GM23338 (cell line): ENCODE measurements around the gene TNFRSF4. TPM values are rescaled to one million over a fixed set of nuclear protein-coding genes. Genes with fewer than 3 reads are reported as not detected.

Experiments
- ATAC-seq: fragments of 200-7000 bp; cut with Tn5 transposase; 3 replicates; pipeline ENCODE4 v1.9.1; 2020
- DNase-seq: peaks from one replicate; pipeline ENCODE4 v3.0.0-alpha.2; 2015; ENCODE audit warnings: low spot score
- H2AFZ ChIP-seq: fragments of 200-600 bp; sonication (generic); 2 replicates; pipeline ENCODE4 v1.8.0; 2016; ENCODE audit warnings: antibody characterized with exemption, mild to moderate bottlenecking, moderate library complexity
- H3F3A ChIP-seq: fragments of 200-600 bp; sonication (generic); replicated peaks from 2 replicates; pipeline ENCODE4 v1.8.0; 2017; ENCODE audit warnings: antibody characterized with exemption, mixed run types, low read depth
- H3K27ac ChIP-seq: fragments of 200-600 bp; sonication (generic); 2 replicates; pipeline ENCODE4 v1.6.1; 2016; ENCODE audit warnings: low read depth
- H3K27me3 ChIP-seq: fragments of 200-600 bp; sonication (generic); 2 replicates; pipeline ENCODE4 v1.8.0; 2016; ENCODE audit warnings: mild to moderate bottlenecking, mixed run types, moderate library complexity; ENCODE audit not compliant: insufficient read depth
- H3K36me3 ChIP-seq: fragments of 200-600 bp; sonication (generic); 2 replicates; pipeline ENCODE4 v1.8.0; 2016; ENCODE audit warnings: mild to moderate bottlenecking; ENCODE audit not compliant: insufficient read depth
- H3K4me1 ChIP-seq: fragments of 200-600 bp; sonication (generic); 2 replicates; pipeline ENCODE4 v1.8.0; 2016; ENCODE audit warnings: mild to moderate bottlenecking, moderate library complexity; ENCODE audit not compliant: insufficient read depth
- H3K4me2 ChIP-seq: fragments of 200-600 bp; sonication (generic); 2 replicates; pipeline ENCODE4 v1.7.1; 2017; ENCODE audit warnings: mixed run types
- H3K4me3 ChIP-seq: fragments of 200-600 bp; sonication (generic); 2 replicates; pipeline ENCODE4 v1.6.1; 2016; ENCODE audit warnings: mixed run types
- H3K79me2 ChIP-seq: fragments of 200-600 bp; sonication (generic); replicated peaks from 2 replicates; pipeline ENCODE4 v1.8.0; 2017; ENCODE audit warnings: mild to moderate bottlenecking; ENCODE audit not compliant: insufficient read depth
- H3K9me2 ChIP-seq: fragments of 200-600 bp; sonication (generic); 2 replicates; pipeline ENCODE4 v1.8.0; 2017; ENCODE audit not compliant: insufficient read depth
- H4K20me1 ChIP-seq: fragments of 200-600 bp; sonication (generic); replicated peaks from 2 replicates; pipeline ENCODE4 v1.8.0; 2017; ENCODE audit warnings: mild to moderate bottlenecking; ENCODE audit not compliant: insufficient read depth
- H3K27ac Mint-ChIP-seq: 2 replicates; pipeline ENCODE4 v1.8.0; 2020; ENCODE audit warnings: inconsistent platforms, mild to moderate bottlenecking, moderate library complexity, mixed read lengths
- H3K27me3 Mint-ChIP-seq: 3 replicates; pipeline ENCODE4 v1.8.0; 2022; ENCODE audit warnings: low read depth, mild to moderate bottlenecking, moderate library complexity, mixed read lengths, inconsistent platforms; ENCODE audit not compliant: insufficient read depth, poor library complexity
- H3K36me3 Mint-ChIP-seq: 3 replicates; pipeline ENCODE4 v1.8.0; 2021; ENCODE audit warnings: low read depth, mild to moderate bottlenecking, inconsistent platforms, moderate library complexity, mixed read lengths
- H3K4me1 Mint-ChIP-seq: 3 replicates; pipeline ENCODE4 v1.8.0; 2020; ENCODE audit warnings: mild to moderate bottlenecking, inconsistent platforms, mixed read lengths
- H3K4me3 Mint-ChIP-seq: 3 replicates; pipeline ENCODE4 v1.8.0; 2021; ENCODE audit warnings: moderate library complexity, mild to moderate bottlenecking, inconsistent platforms, mixed read lengths
- H3K9me3 Mint-ChIP-seq: 3 replicates; pipeline ENCODE4 v1.8.0; 2020; ENCODE audit warnings: moderate library complexity, mild to moderate bottlenecking, inconsistent platforms, mixed read lengths
- CREB1 ChIP-seq: fragments of 250-450 bp; sonication (Bioruptor Pico); IDR thresholded peaks from 2 replicates; pipeline ENCODE4 v1.5.0; 2020; ENCODE audit warnings: low read depth, mild to moderate bottlenecking, moderate library complexity
- CTCF ChIP-seq, 2 experiments: fragments of 200-600 bp in 1 of 2; sonication (generic) in 1 of 2; conservative IDR thresholded peaks; 2 replicates each; pipeline versions ENCODE4 v1.5.1 to v1.6.1; 2016 to 2017; ENCODE audit warnings: antibody characterized with exemption in 2 of 2, low read depth in 2 of 2, mild to moderate bottlenecking in 2 of 2, moderate library complexity in 1 of 2
- ETS1 ChIP-seq: IDR thresholded peaks from 2 replicates; pipeline ENCODE4 v1.6.1; 2016; ENCODE audit warnings: antibody characterized with exemption
- EZH2 ChIP-seq: fragments of 200-600 bp; sonication (generic); IDR thresholded peaks from one replicate; pipeline ENCODE4 v1.8.0; 2017; ENCODE audit warnings: antibody characterized with exemption, mild to moderate bottlenecking, low read depth; ENCODE audit not compliant: unreplicated experiment
- EZH2phosphoT487 ChIP-seq: fragments of 200-600 bp; sonication (generic); IDR thresholded peaks from one replicate; pipeline ENCODE4 v1.8.1; 2018; ENCODE audit warnings: antibody characterized with exemption; ENCODE audit not compliant: unreplicated experiment
- JUNB ChIP-seq: IDR thresholded peaks from one replicate; pipeline ENCODE4 v1.6.1; 2016; ENCODE audit warnings: antibody characterized with exemption; ENCODE audit not compliant: unreplicated experiment
- NANOG ChIP-seq: IDR thresholded peaks from 2 replicates; pipeline ENCODE4 v1.6.1; 2016; ENCODE audit warnings: antibody characterized with exemption, borderline replicate concordance
- POLR2AphosphoS5 ChIP-seq: IDR thresholded peaks from 2 replicates; pipeline ENCODE4 v1.6.1; 2016; ENCODE audit warnings: antibody characterized with exemption, low read depth
- STAT1 ChIP-seq: IDR thresholded peaks from one replicate; pipeline ENCODE4 v1.6.1; 2016; ENCODE audit warnings: antibody characterized with exemption; ENCODE audit not compliant: unreplicated experiment
- ZNF114 ChIP-seq: fragments of 250-450 bp; sonication (Bioruptor Pico); IDR thresholded peaks from 2 replicates; pipeline ENCODE4 v1.5.0; 2020; ENCODE audit warnings: mild to moderate bottlenecking, moderate library complexity
- ZNF462 ChIP-seq: fragments of 250-450 bp; sonication (Bioruptor Pico); IDR thresholded peaks from 2 replicates; pipeline ENCODE4 v1.5.0; 2020; ENCODE audit warnings: mild to moderate bottlenecking, moderate library complexity
- polyA plus RNA-seq: library from polyadenylated mRNA; unstranded; fragments of >200 nt; fragmentation: Nextera tagmentation; extraction: Ambion mirVana; gene quantifications from 2 replicates; pipeline ENCODE4 v1.2.1, GENCODE V29; 2016
- total RNA-seq: library from RNA; depleted of rRNA; stranded (reverse); fragments of >200 nt; shearing (Covaris generic); gene quantifications from 2 replicates; pipeline ENCODE4 v1.2.3, GENCODE V29; 2014

The TNFRSF4 gene
- total and polyA plus RNA-seq, 2 experiments from 2014 or later: not detected

GRCh38 chr1:1232796-1233566 is 19.0 kb upstream of the TNFRSF4 start:
- H2AFZ ChIP-seq: no peak overlapping the region
- Mint-ChIP-seq H3K27me3 (peaks cover 13% of the 10 kb centered on the region), H3K4me3 (peak overlapping the region; percentile 59), H3K9me3 (peaks cover 10% of the 10 kb centered on the region), H3K27ac (no peak overlapping the region), H3K36me3 (peaks cover 21% of the 10 kb centered on the region), H3K4me1 (peaks cover 18% of the 10 kb centered on the region)
- peak overlapping the region; percentile 38; the same call in 1 of the 2 replicates for H3K4me2 ChIP-seq
- no peak for DNase-seq
- H3K27me3 ChIP-seq: no peaks in the 10 kb centered on the region
- H3K9me2 ChIP-seq: no peaks in the 10 kb centered on the region
- H3K4me1 ChIP-seq: peaks cover 6% of the 10 kb centered on the region
- H3F3A ChIP-seq: peaks cover 10% of the 10 kb centered on the region; the same call in 1 of the 2 replicates
- ATAC-seq: no peak
- peaks cover 8% of the 10 kb centered on the region for H4K20me1 ChIP-seq
- no peaks in the 10 kb centered on the region for H3K36me3 ChIP-seq
- H3K4me3 ChIP-seq: peak overlapping the region; percentile 28; the same call in 1 of the 2 replicates
- peaks cover 40% of the 10 kb centered on the region for H3K79me2 ChIP-seq
- H3K27ac ChIP-seq: no peak overlapping the region
- no peak for TF ChIP-seq CREB1 (CRISPR knock-in tag)
- no peak for TF ChIP-seq EZH2
- TF ChIP-seq CTCF (conservative IDR thresholded peaks at IDR 0.05; ENCODE audit: low read depth in 2 of 2): no peak
- TF ChIP-seq NANOG: no peak
- no peak for TF ChIP-seq JUNB
- TF ChIP-seq EZH2phosphoT487: no peak
- no peak for TF ChIP-seq ZNF114 (CRISPR knock-in tag)
- no peak for TF ChIP-seq ETS1
- TF ChIP-seq ZNF462: no peak
- TF ChIP-seq POLR2AphosphoS5: no peak
- no peak for TF ChIP-seq STAT1
